Type B pancreatic cell (in vitro differentiated cells): Measurements from ENCODE around the gene WNT7B. TPM values are rescaled to one million over a fixed set of nuclear protein-coding genes. Genes with fewer than 3 reads are reported as not detected.

Experiments used
- DNase-seq: peaks from one replicate; pipeline ENCODE4 v3.0.0; 2021; ENCODE audit warnings: mixed read lengths; ENCODE audit not compliant: unreplicated experiment; ENCODE audit errors: extremely low spot score
- H3K27ac Mint-ChIP-seq: 2 replicates; pipeline ENCODE4 v1.8.0; 2021; ENCODE audit warnings: mild to moderate bottlenecking, mixed read lengths
- H3K27me3 Mint-ChIP-seq: 2 replicates; pipeline ENCODE4 v1.8.0; 2021; ENCODE audit warnings: mixed read lengths
- H3K36me3 Mint-ChIP-seq: 2 replicates; pipeline ENCODE4 v1.8.0; 2021; ENCODE audit warnings: mixed read lengths
- H3K4me1 Mint-ChIP-seq: one replicate; pipeline ENCODE4 v1.8.0; 2021; ENCODE audit warnings: mixed read lengths; ENCODE audit not compliant: unreplicated experiment
- H3K4me3 Mint-ChIP-seq: 2 replicates; pipeline ENCODE4 v1.8.0; 2021; ENCODE audit warnings: mild to moderate bottlenecking, mixed read lengths
- H3K9me3 Mint-ChIP-seq: 2 replicates; pipeline ENCODE4 v1.8.0; 2021; ENCODE audit warnings: mixed read lengths
- total RNA-seq: library from RNA; stranded (reverse); gene quantifications from 2 replicates; pipeline ENCODE4 v1.2.1, GENCODE V29; 2021; ENCODE audit warnings: low replicate concordance
- TF ChIP-seq, protein P1 (sequence below): fragments of 200-600 bp; sonication (generic); conservative IDR thresholded peaks from 2 replicates; pipeline ENCODE4 v1.5.0; 2021; ENCODE audit warnings: antibody characterized with exemption, mild to moderate bottlenecking

WNT7B gene
- total RNA-seq, 1 donor from 2014 or later = 16.4 TPM

- no peaks in the 10 kb centered on the region for H3K4me1 Mint-ChIP-seq
- H3K27me3 Mint-ChIP-seq = peaks cover 23% of the 10 kb centered on the region
- no peak overlapping the region for H3K27ac Mint-ChIP-seq
- DNase-seq = no peak
- H3K36me3 Mint-ChIP-seq = no peaks in the 10 kb centered on the region
- TF ChIP-seq, protein P1, sequence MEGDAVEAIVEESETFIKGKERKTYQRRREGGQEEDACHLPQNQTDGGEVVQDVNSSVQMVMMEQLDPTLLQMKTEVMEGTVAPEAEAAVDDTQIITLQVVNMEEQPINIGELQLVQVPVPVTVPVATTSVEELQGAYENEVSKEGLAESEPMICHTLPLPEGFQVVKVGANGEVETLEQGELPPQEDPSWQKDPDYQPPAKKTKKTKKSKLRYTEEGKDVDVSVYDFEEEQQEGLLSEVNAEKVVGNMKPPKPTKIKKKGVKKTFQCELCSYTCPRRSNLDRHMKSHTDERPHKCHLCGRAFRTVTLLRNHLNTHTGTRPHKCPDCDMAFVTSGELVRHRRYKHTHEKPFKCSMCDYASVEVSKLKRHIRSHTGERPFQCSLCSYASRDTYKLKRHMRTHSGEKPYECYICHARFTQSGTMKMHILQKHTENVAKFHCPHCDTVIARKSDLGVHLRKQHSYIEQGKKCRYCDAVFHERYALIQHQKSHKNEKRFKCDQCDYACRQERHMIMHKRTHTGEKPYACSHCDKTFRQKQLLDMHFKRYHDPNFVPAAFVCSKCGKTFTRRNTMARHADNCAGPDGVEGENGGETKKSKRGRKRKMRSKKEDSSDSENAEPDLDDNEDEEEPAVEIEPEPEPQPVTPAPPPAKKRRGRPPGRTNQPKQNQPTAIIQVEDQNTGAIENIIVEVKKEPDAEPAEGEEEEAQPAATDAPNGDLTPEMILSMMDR = no peak
- no peaks in the 10 kb centered on the region for H3K9me3 Mint-ChIP-seq
- no peak overlapping the region for H3K4me3 Mint-ChIP-seq
Observed at GRCh38 chr22:45966320-45966894, 10.6 kb downstream of the WNT7B start.

- Mint-ChIP-seq H3K4me1 (peaks cover 2% of the 10 kb centered on the region), H3K27me3 (peaks cover 15% of the 10 kb centered on the region), H3K4me3 (no peak overlapping the region), H3K9me3 (no peaks in the 10 kb centered on the region), H3K36me3 (no peaks in the 10 kb centered on the region), H3K27ac (no peak overlapping the region)
- TF ChIP-seq, protein P1 = no peak
- DNase-seq = no peak
Observed at GRCh38 chr22:45965563-45965962, 11.4 kb downstream of the WNT7B start.

- H3K4me3 Mint-ChIP-seq = peak overlapping the region; percentile 39
Observed at GRCh38 chr22:45964926-45965527, 11.9 kb downstream of the WNT7B start.

DNA sequence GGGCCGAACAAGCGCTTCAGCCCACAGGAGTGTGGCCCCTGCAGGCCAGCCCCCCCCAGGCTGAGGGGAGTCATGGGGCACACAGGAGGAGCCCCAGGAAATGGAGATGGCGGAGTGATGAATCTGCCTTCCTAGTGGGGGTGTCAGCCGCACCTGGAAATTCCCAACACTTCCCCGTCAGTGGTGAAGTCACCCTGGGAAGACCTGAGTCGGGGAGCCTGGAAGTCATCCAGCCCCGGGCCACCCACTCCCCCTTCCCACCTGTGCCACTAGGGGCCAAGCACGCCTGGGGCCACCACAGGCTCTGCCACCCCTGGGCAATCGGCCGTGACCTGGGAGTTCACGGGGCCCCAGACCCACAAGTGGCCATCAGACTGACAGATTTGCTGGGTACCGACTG, 12.6 kb downstream of the WNT7B start:
- TF ChIP-seq, protein P1 = no peak
- peaks cover 5% of the 10 kb centered on the region for H3K27me3 Mint-ChIP-seq
- no peak for DNase-seq
- H3K4me1 Mint-ChIP-seq = peaks cover 3% of the 10 kb centered on the region
- no peak overlapping the region for H3K4me3 Mint-ChIP-seq
- H3K9me3 Mint-ChIP-seq = no peaks in the 10 kb centered on the region
- H3K36me3 Mint-ChIP-seq = no peaks in the 10 kb centered on the region
- no peak overlapping the region for H3K27ac Mint-ChIP-seq

More at GRCh38 chr22:45964926-45965527, 11.9 kb downstream of the WNT7B start:
- Mint-ChIP-seq H3K27ac (no peak overlapping the region), H3K4me1 (peaks cover 3% of the 10 kb centered on the region), H3K27me3 (peaks cover 12% of the 10 kb centered on the region), H3K36me3 (no peaks in the 10 kb centered on the region), H3K9me3 (no peaks in the 10 kb centered on the region)
- no peak for DNase-seq
- TF ChIP-seq, protein P1 = no peak

- Mint-ChIP-seq H3K27ac (no peak overlapping the region), H3K27me3 (peaks cover 5% of the 10 kb centered on the region), H3K9me3 (no peaks in the 10 kb centered on the region), H3K36me3 (no peaks in the 10 kb centered on the region), H3K4me1 (peaks cover 3% of the 10 kb centered on the region), H3K4me3 (no peak overlapping the region)
- TF ChIP-seq, protein P1 = no peak
- no peak for DNase-seq
Observed at GRCh38 chr22:45963821-45964220, 13.1 kb downstream of the WNT7B start.
